Stimulated activated naive CD4-positive, alpha-beta T cell (primary cell): ENCODE measurements around the gene GSG1L.

Experiments used
- DNase-seq, 6 experiments: peaks; one replicate each; lab custom pipeline; 2025; lab: John Stamatoyannopoulos, UW

Gene GSG1L

DNA sequence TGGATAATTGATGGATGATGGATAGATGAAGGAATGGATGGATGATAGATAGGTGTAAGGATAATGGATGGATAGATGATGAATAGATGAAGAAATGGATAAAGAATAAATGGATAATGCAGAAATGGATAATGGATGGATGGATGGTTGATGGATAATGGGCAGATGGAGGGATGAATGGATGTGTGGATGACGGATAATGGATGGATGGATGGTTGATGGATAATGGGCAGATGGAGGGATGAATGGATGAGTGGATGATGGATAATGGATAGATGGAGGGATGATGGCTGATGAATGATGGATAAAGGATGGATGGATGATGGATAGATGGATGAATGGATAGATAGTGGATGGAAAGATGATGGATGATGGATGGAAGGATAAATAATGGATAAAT is 274.4 kb downstream of the GSG1L start:
- no peak for DNase-seq

DNA sequence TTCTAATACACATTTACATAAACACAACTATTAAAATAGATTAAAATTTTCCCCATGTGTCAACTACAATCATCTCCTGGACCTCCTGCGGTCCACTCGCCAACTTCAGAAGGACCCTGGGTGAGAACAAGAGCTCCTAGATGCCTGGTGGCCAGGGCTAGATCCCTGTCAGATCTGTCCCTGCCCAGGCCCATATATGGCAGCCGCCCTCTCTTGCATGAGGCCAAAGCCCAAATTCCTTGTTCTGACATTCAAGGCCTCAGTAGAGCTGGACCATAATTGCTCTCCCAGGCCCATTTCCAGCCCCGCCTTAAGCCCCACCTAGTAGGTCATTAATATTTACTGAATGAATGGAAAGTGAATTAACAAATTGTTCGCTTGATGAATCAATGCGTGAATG is 275.8 kb downstream of the GSG1L start:
- no peak for DNase-seq

DNA sequence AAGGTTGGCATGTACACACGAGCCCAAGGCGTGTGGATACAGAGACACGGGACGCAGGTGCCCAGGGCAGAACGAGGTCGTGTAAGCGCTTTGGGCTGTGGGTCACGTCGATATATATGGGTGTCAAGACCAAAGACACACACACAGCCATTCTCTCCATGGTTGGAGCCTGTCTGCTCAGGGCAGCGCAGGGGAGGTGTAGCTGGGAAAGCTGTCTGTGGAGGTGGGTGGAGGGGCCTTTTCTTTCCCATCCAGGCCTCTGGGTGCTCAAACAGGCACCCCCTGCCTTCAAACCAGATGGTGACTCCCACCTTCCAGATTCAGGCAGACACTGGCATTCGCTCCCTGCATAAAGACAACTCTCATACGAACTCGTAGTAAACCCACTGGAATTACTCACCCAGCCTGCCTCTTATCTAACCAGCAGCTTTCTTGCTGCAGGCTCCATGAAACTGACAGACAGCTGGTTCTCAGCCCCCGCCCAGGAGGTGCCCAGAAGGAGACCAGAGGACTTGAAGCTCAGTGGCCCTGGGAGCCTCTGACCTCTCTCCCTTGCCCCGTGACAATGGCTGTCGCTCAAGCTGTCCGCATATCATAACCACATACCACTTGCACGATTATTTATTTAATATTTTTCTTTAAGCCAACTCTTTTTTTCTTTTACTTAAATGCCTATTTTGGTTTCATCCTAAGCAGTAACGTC is 276.4 kb downstream of the GSG1L start:
- DNase-seq: no peak

DNA sequence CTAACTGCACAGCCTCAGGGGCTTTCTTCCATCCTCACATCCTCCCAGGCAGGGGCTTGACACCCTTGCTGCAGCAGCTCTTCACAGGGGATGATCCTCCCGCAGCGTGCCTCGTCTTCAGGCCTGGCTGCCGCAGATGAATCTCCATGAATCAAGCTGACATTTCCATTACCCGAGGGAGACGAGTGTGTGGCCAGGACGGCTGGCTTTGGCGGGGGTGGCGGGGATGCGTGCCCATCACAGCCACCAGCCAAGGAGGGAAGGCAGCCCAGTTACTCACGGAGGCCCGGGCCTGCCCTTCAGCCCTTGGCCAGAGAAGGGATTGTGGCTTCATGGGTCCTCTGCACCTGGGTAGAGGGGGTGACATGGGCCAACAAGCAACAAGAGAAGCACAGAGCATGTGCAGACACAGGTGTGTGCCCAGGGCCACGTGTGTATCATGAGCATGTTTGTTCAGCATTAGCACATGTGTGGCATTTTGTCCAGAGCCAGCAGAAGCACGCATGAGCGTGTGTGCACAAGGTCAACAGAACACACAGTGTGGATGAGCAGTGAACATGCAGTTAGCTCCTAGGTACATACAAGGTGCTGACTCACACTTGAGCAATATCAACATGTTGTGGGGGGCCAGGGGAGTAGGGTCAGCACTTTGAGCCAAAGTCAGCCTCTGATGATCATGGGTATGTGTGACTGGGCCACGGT is 277.1 kb downstream of the GSG1L start:
- no peak for DNase-seq

DNA sequence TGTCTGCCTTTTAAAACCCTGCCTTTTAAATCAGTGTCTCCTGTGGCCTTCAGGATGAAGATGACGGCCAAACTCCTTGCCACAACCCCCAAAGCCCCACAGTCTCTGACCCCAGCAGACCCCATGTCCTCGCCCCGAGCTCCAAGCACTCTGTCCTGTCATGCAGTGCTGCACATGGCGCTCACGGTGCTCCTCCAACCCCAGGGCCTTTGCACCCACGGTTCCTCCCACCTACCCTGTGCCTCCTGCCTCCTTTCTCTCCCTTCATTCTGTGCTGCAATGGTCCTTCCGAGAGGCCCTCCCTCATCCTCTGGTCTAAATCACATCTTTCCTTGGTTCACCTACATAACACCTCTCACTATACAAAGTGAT is 278.2 kb downstream of the GSG1L start:
- DNase-seq: no peak

DNA sequence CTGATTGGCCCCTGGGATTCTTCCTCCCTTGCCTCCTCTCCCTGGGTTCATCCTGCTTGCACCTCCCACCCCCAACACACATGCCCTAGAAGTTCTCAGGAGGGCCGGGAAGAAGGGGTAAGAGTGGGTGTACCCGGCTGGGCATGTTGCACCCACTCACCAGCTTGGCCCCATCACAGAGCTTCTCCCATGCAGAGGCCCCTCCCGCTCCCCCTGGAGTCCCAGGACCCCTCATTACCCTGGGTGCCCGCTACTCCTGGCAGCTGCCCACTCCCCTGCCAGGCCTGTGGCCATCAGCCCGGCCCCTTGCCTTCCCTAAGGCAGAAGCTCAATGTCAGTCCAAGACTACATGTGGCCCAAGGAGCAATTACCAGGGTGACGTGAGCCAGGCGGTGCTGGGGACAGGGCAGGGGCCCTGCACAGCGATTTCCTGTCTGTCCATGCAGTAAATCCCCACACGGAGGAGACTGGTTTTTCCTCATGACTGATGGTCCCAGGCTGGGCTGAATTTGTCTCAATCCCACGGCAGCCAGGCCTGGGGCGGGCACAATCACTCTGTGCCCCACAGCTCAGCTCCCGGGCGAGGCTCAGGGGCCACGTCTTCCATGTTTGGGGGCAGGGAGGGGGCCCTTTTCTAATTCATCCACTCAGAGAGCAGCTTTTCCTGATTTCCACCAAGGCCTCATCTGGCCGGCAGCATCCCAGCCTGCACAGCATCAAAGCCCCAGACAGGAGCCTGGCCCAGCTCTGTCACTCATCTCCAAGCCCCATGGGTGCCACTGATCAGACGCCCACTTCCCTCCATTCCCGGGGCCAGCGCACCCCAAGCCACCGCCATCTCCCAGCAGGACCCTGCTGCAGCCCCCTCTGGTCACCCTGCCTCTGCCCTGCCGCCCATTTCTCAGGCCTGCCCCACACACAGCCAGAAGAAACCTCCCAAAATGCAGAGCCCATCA is 278.9 kb downstream of the GSG1L start:
- no peak for DNase-seq

DNA sequence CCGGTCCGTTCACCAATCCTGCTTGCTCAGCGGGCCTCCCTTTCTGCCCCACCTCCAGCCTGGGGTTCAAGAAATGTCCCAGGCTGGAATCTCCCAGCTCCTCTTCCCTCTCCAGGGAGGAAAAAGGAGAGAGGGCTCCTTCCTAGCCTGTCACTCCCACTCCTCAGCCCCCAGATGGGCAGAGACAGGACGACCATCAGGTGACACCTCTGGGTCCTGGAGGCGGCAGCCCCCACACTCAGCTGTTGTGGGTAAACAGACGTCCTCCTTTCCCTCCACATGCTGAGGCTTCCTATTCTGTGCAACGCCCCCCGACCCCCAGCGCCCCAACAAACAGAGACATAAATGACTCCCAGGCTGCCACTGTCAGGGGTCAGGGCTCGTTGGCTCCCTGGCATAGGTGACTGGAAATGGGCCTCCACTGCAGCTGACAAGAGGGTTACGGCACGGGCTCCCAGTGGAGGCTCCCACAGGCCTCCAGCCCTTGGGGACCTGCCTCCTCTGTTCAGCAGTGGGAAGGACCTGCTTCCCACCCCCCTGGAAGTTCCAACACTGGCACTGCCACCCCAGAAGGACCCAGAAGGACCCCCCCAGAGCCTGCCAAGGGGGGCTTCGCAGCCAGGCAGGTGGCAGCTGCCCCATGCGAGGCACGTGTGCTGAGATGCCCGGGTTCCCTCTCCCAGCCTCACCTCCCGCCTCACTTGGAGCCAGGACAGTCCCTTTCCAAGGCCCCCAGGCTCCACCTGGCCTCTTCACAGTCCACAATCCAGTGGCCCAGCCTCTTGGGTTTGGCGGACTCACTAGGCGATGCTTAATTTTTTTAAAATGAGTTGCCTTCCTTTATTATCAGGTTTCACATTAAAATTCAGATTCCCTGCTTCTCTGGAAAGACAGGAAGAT is 281.3 kb downstream of the GSG1L start:
- DNase-seq: no peak

DNA sequence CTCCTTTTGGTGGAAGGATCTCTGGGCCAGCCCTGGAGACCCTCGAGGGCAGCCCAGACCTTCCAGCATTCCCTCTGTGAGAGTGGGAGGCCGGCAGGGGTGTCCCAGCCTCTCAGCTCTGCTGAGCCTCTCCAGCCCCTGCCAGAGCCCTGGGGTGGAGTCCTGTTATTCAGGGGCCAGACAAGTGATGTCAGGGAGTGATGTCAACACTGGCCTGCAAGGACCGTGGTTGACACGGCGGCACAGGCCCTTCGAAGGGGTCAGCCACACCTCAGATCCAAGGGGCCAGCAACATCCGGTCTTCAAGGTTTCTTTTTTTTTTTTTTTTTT is 282.4 kb downstream of the GSG1L start:
- DNase-seq: no peak

DNA sequence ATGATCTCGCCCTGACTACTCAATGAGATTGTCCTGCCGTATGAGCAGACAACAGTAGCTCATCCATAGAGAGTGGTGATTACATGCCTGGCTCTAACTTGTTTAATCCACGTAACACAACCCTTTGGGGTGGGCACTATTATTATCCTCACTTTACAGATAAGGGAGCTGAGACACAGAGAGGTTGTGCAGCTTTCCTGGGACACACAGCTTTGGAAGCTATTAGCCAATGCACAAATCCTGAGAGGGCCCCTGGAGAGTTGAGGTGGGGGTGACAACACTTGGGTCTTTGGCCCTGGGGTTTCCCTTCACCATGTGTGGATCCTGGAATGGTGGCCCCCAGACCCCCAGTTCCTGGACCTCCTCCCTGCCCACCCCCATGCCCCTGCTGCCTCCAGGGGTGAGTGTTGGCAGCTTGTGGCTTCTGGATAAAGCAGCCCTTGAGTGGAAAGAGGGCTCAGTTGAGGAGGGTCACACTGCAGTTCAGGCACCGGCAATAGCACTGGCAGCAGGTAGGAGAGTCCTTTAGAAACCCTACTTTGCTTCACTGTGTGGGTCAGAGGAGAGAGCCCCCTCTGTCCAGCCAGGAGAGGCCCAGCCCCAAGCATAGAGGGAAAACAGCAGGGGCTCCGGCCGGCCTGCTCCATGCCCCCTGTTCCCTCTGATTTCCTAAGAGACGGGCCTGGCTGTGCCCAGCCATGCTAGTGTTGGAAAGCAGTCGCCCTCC is 282.9 kb downstream of the GSG1L start:
- no peak for DNase-seq

DNA sequence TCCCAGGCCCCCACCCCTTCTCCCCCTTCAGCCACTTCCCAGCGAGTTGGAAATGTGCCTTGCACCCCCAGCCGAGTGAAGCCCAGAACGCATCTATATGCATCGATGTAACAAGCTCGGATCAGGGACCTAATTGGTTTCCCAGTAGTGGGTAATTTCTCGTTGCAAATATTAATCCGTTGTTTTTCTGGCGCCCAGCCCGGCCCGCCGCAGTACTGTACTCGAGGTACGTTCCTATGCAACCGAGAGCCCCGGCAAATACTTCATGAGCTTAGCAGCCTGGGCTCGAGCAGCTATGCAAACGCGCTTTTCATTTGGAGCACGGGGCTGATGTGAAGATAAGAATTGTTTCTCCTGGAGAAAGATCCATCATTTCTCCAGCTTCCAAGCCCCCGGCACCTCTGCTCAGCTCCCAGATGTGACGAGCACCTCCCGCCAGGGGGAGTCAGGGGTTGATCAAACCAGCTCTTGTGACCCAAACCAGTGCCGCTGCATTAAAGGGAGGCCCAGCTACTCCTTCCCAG is 283.8 kb downstream of the GSG1L start:
- no peak for DNase-seq

DNA sequence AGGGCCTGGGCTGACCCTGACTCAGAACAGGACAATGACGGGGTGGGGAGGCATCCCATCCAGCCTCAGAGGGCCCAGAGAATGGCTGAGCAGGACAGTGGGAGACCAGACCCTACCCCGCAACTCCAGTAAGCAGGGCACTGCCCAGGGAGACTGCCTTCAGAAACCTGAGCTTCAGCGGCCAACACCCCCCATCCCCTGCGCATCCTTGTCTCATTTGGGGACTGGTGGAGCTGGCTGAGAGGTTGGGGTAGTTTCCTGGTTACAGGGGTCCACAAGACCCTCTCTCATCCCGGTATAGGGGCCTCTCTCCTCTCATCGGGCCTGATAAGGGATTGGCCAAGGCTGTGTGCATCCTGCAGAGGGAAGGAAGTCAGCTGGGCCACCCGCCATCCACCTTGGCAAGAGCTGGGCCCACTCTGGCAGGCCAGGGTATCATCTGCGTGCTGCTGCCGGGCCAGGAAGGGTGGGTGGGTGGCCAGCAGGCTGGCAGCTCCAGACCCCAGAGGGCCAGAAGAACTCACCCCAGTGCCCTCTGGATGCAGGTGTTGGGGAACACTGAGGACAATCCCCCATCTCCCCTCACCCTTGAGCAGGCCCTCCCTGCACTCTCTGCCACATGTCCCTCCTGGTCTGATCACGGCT is 284.5 kb downstream of the GSG1L start:
- DNase-seq: no peak

DNA sequence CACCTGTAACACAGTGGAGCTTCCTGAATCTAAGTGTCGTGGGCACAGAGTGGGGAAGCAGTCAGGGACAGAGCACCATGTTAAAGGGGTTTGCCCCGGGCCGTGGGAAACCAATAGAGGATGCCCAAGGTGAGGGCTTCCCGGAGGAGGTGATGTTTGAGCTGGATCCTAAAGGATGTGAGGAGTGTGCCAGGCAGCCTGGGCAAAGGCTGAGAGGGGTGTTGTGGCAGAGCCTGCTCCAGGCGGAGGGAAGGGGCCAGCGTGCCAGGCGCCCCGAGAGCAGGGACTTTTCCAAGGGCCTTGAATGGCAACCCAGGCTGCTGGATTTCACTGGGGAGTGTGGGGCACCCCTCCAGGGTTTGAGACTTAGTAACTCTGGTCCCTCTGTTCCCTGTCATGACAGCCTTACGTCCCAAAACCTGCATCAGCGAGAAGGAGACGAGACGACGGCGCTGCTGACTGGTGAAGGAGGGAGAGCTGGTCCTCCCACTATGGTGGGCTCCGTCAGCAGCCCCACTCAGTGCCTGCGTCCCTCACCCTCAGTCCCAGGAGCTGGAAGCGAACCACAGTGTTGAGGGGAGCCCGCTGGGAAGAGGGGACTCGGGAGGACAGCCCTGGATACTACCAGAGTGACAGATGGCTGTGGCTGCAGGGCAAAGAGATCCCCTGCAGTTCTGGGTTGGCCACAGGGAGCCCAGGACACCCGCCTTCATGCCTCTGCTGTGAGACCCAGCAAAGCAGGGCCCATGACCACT is 285.2 kb downstream of the GSG1L start:
- DNase-seq: no peak

DNA sequence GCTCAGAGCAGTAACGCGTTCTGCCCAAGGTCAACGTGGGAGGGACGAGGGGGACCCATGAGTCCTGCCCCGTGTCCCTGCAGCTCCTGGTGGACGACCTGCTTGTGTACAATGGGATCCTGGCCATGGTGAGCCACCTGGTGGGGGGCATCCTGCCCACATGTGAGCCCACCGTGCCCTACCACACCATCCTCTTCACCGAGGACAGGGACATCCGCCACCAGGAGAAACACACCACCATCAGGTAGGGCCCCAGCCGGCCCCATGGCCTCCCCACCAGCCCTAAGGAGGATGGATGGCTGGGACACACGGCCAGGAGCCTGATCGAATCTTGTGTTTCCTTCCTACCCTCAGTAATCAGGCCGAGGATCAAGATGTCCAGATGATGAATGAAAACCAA is 286.0 kb downstream of the GSG1L start:
- no peak for DNase-seq

DNA sequence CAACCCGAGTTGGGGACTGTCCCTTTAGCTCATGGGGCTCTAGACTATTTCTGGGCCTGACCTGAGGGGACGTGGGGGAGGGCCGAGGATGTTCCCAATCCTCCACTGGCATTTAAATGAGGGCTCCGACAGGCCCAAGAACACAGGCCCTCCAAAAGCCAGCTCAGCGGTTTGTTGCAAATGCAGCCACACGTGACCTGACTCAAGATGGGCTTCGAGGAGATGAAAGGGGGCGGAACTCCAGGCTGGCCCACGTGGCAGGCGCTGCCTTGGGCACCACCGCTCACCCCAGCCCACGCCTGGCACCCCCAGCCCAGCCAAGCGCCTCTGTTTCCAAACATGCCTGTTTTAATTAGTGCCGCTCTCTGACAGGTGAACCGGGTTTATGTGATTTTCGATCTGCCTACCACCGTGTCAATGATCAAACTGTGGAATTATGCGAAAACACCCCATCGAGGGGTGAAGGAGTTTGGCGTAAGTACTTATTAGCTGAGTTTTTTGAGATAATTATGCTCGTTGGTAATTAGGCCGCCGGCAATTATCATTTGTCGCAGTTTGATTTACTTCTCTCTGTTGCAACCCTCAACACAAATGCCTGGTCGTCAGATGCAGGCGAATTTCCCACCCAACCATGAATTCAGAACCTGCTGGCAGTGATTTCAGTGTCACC is 286.8 kb downstream of the GSG1L start:
- DNase-seq: no peak

DNA sequence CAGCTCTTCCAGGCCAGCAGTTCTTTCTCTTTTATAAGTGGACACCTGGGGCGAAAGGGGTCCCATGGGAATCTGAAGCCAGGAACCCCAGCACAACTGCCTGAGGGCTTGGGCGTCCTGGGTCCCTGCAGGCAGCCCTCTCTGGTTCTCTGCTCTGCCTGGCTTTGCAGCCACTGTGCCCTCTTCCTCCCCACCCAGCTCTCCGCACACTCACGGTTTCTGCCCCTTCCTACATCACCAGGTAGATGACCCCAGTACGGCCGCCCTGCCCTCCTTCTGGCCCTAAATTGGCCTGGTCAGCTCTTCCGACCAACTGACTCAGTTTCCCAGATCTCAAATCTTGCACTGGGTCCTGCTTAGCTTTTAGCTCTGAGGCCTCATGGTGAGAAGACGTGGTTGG is 288.3 kb downstream of the GSG1L start:
- DNase-seq: no peak

DNA sequence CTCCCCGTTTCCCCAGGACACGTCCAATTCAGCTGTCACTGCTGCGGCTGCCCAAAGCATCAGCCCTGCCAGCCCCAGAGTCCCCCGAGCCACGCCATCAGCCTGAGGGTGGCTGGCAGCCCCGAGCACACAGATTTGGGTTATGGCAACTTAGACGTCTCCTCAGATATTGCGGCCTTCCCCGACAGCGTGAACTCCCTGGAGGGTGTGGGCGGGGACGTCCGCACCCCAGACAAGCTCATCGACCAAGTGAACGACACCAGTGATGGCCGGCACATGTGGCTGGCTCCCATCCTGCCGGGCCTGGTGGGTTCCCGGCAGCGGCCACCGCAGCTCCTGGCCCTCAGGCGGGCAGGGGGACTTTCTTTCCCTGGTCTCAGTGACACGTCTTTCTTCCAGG is 288.7 kb downstream of the GSG1L start:
- DNase-seq: no peak

DNA sequence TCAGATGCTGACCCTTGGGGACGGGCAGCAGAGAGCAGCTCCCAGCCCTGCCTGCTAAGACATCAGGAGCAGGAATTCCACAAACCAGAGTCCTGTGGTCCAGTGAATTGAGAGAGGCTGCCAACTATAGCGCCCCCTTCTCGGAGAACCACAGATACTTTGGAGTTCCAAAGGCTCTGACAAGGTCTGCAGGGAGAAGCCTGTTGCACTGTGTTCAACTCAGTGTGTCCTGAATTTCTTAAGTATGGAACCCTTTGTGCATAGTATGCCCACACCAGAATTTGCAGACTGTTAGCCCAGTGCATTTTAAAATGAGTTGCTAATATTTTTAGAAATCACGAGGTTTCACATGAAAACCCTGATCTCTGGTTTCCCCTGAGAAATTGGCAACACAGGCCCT is 290.2 kb downstream of the GSG1L start:
- DNase-seq: no peak

DNA sequence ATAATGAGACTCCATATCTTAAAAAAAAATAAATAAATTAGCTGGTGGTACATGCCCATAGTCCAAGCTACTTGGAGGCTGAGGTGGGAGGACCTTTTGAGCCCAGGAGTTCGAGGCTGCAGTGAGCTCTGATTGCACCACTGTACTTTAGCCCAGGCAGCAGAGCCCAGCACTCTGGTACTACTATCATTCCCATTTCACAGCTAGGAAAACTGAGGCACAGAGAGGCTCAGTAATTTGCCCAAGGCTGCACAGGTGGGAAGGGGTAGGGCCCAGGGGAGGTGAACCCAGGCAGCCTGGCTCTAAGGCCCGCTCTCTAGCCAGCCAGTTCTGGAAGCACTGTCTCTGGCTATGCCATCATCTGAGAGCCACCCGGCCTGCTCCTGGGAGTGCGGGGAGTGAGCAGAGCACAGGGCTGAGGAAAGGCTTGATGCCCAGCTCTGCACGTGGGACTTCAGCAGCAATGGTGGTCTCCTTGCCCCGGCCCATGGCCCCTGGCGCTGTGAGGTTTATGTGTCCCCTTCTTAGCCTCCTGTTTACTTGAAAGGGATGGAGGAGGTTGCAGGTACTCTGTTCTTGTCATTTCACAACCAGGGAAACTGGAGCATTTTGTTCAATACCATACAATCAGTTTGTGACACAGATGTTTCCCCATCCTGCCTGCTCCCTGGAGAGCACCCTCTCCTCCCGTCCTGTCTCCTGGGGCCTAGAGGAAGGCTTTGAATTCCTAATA is 291.3 kb downstream of the GSG1L start:
- no peak for DNase-seq
